Neural progenitor cell (in vitro differentiated cells): ENCODE measurements around the gene UBE2R2.

ENCODE experiments used
- EZH2 ChIP-seq: fragments of 200-600 bp; sonication (generic); IDR thresholded peaks from 2 replicates; pipeline ENCODE4 v1.6.1; 2017; ENCODE audit warnings: antibody characterized with exemption, mild to moderate bottlenecking, moderate library complexity
- EZH2phosphoT487 ChIP-seq: fragments of 200-600 bp; sonication (generic); IDR thresholded peaks from 2 replicates; pipeline ENCODE4 v1.6.1; 2017; ENCODE audit warnings: antibody characterized with exemption
- TF ChIP-seq, protein P1 (sequence below): fragments of 200-600 bp; sonication (generic); IDR thresholded peaks from 2 replicates; pipeline ENCODE4 v1.5.1; 2017; ENCODE audit warnings: antibody characterized with exemption, mild to moderate bottlenecking

DNA sequence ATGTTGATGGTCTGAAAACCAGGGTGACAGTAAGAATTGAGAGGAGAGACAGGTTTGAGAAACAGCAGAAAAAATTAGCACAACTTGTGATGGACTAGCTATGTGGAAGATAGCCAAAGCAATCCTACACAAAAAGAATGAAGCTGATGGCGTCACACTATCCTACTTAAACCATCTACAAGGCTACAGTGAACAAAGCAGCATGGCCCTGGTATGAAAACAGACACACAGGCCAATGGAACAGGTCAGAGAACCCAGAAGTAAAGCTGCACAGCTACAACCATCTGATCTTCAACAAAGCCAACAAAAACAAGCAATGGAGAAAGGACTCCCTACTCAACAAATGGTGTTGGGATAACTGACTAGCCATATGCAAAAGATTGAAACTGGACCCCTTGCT is 7.5 kb upstream of the UBE2R2 start:
- no peak for TF ChIP-seq EZH2phosphoT487
- TF ChIP-seq, protein P1, sequence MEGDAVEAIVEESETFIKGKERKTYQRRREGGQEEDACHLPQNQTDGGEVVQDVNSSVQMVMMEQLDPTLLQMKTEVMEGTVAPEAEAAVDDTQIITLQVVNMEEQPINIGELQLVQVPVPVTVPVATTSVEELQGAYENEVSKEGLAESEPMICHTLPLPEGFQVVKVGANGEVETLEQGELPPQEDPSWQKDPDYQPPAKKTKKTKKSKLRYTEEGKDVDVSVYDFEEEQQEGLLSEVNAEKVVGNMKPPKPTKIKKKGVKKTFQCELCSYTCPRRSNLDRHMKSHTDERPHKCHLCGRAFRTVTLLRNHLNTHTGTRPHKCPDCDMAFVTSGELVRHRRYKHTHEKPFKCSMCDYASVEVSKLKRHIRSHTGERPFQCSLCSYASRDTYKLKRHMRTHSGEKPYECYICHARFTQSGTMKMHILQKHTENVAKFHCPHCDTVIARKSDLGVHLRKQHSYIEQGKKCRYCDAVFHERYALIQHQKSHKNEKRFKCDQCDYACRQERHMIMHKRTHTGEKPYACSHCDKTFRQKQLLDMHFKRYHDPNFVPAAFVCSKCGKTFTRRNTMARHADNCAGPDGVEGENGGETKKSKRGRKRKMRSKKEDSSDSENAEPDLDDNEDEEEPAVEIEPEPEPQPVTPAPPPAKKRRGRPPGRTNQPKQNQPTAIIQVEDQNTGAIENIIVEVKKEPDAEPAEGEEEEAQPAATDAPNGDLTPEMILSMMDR: no peak
- no peak for TF ChIP-seq EZH2
